HepG2 (cell line): ENCODE results near the gene FAM83G. TPM values are rescaled to one million over a fixed set of nuclear protein-coding genes. Genes with fewer than 3 reads are reported as not detected.

Experiments
- CREM ChIP-seq, 2 experiments: sonication (generic) in 1 of 2; formaldehyde crosslinking in 1 of 2; IDR thresholded peaks; 2 replicates each; pipeline versions ENCODE4 v1.4.0 to v1.6.1; 2016 to 2020; ENCODE audit warnings: antibody characterized with exemption in 1 of 2, mild to moderate bottlenecking in 1 of 2, missing genetic modification reagents in 1 of 2
- EED ChIP-seq: sonication (generic); formaldehyde crosslinking; IDR thresholded peaks from 2 replicates; pipeline ENCODE4 v1.5.0; 2020; ENCODE audit warnings: mild to moderate bottlenecking, missing genetic modification reagents
- HDAC6 ChIP-seq: fragments of 200-600 bp; sonication (generic); IDR thresholded peaks from 2 replicates; pipeline ENCODE4 v1.7.0; 2017; ENCODE audit warnings: mild to moderate bottlenecking, antibody characterized with exemption, low read length, low read depth
- HOXA3 ChIP-seq: sonication (generic); formaldehyde crosslinking; IDR thresholded peaks from 2 replicates; pipeline ENCODE4 v1.5.0; 2020; ENCODE audit warnings: missing genetic modification reagents
- HOXD1 ChIP-seq: sonication (generic); formaldehyde crosslinking; IDR thresholded peaks from 2 replicates; pipeline ENCODE4 v1.5.0; 2020; ENCODE audit warnings: missing genetic modification reagents
- NFE2L2 ChIP-seq: fragments of 150-350 bp; IDR thresholded peaks from 2 replicates; pipeline ENCODE4 v1.6.1; 2014; ENCODE audit warnings: low read length
- PREB ChIP-seq: sonication (generic); formaldehyde crosslinking; IDR thresholded peaks from 2 replicates; pipeline ENCODE4 v1.4.0; 2020; ENCODE audit warnings: missing genetic modification reagents
- RBM22 ChIP-seq: fragments of 200-400 bp; formaldehyde crosslinking; optimal IDR thresholded peaks from 2 replicates; pipeline ENCODE3; 2017; ENCODE audit warnings: mild to moderate bottlenecking, low read length, moderate library complexity
- TSC22D2 ChIP-seq: sonication (generic); formaldehyde crosslinking; IDR thresholded peaks from 2 replicates; pipeline ENCODE4 v1.5.1; 2020; ENCODE audit warnings: missing genetic modification reagents, mild to moderate bottlenecking, borderline replicate concordance
- ZBTB46 ChIP-seq: sonication (generic); formaldehyde crosslinking; IDR thresholded peaks from 2 replicates; pipeline ENCODE4 v1.4.0; 2020; ENCODE audit warnings: mild to moderate bottlenecking, missing genetic modification reagents, borderline replicate concordance
- ZNF160 ChIP-seq: sonication (generic); formaldehyde crosslinking; IDR thresholded peaks from 2 replicates; pipeline ENCODE4 v1.8.0; 2022; ENCODE audit warnings: mild to moderate bottlenecking, inconsistent platforms, missing genetic modification reagents
- ZNF468 ChIP-seq: sonication (generic); formaldehyde crosslinking; IDR thresholded peaks from 2 replicates; pipeline ENCODE4 v1.8.0; 2022; ENCODE audit warnings: mild to moderate bottlenecking, moderate library complexity, missing genetic modification reagents
- ZNF564 ChIP-seq: sonication (generic); formaldehyde crosslinking; IDR thresholded peaks from 2 replicates; pipeline ENCODE4 v1.8.1; 2023; ENCODE audit warnings: mild to moderate bottlenecking, missing genetic modification reagents
- polyA plus RNA-seq, 8 experiments: library from polyadenylated mRNA; depleted of rRNA in 3 of 8; stranded (reverse) in 7 of 8; unstranded in 1 of 8; fragments of >200 nt; fragmentation: Illumina TruSeq in 4 of 8; extraction: Trizol in 4 of 8; gene quantifications; 2 replicates each; pipeline versions ENCODE4 v1.2.1 to v1.2.3, GENCODE V29; 2011 to 2016; ENCODE audit warnings: low read depth in 4 of 8, missing spikeins in 1 of 8, mixed read lengths in 1 of 8; ENCODE audit not compliant: insufficient read depth in 1 of 8
- total RNA-seq, 5 experiments: library from RNA; depleted of rRNA; stranded (reverse); fragments of >200 nt; fragmentation: Illumina TruSeq; extraction: Trizol; gene quantifications; 2 replicates each; pipeline ENCODE4 v1.2.3, GENCODE V29; 2016; ENCODE audit warnings: low read depth in 1 of 5
- TF ChIP-seq, protein P1 (sequence below): sonication (generic); formaldehyde crosslinking; IDR thresholded peaks from 2 replicates; pipeline ENCODE4 v1.4.0; 2020; ENCODE audit warnings: missing genetic modification reagents, borderline replicate concordance
- TF ChIP-seq, protein P2 (sequence below): sonication (generic); formaldehyde crosslinking; IDR thresholded peaks from 2 replicates; pipeline ENCODE4 v1.5.0; 2020; ENCODE audit warnings: missing genetic modification reagents, mild to moderate bottlenecking, borderline replicate concordance
- TF ChIP-seq, protein P3 (sequence below): IDR thresholded peaks from 2 replicates; pipeline ENCODE4 v1.6.1; 2016; ENCODE audit warnings: low read depth
- TF ChIP-seq, protein P4 (sequence below): sonication (generic); formaldehyde crosslinking; IDR thresholded peaks from 2 replicates; pipeline ENCODE4 v1.4.0; 2020; ENCODE audit warnings: mild to moderate bottlenecking, missing genetic modification reagents

FAM83G gene
- total and polyA plus RNA-seq, 2 of the 13 experiments (the other 11 are each of a cell fraction or from before 2014, with no cell fraction given): 13.7 to 18.6 TPM

DNA sequence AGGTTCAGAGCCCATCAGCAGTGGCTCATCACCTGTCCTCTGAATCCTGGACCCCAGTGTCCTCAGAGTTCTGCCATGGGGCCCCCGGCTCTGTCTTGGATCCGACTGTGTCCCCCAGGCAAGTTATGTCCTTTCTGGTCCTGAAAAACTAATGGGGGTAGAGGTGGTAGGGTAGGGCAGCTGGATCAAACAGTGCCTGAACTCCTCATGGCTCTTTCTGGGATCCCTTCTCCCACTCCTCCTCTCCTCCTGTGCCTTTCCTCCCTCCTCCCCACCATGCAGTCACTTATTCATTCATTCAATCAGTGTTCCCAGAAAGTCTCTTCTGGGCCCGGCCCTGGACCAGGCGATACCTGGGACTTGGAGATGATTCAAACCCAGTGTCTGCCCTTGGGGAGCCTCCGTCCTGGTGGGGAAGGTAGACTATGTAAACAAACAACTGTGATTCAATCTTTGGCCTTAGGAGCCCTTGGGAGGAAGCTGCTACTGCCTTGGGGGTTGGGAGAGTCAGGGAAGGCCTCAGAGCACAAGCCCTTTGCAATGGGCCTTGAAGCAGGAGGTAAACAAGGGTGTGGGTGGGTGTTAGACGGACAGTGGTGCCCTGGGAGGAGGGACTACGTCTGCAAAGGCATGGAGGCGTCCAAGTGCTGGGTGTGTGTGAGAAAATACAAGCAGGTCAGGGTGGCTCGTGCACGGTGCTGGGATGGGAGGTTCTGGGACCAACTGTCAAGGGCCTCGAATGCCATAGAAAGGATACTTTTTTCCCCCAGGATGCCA is 6.4 kb upstream of the FAM83G start (continued):
- TF ChIP-seq, protein P1, sequence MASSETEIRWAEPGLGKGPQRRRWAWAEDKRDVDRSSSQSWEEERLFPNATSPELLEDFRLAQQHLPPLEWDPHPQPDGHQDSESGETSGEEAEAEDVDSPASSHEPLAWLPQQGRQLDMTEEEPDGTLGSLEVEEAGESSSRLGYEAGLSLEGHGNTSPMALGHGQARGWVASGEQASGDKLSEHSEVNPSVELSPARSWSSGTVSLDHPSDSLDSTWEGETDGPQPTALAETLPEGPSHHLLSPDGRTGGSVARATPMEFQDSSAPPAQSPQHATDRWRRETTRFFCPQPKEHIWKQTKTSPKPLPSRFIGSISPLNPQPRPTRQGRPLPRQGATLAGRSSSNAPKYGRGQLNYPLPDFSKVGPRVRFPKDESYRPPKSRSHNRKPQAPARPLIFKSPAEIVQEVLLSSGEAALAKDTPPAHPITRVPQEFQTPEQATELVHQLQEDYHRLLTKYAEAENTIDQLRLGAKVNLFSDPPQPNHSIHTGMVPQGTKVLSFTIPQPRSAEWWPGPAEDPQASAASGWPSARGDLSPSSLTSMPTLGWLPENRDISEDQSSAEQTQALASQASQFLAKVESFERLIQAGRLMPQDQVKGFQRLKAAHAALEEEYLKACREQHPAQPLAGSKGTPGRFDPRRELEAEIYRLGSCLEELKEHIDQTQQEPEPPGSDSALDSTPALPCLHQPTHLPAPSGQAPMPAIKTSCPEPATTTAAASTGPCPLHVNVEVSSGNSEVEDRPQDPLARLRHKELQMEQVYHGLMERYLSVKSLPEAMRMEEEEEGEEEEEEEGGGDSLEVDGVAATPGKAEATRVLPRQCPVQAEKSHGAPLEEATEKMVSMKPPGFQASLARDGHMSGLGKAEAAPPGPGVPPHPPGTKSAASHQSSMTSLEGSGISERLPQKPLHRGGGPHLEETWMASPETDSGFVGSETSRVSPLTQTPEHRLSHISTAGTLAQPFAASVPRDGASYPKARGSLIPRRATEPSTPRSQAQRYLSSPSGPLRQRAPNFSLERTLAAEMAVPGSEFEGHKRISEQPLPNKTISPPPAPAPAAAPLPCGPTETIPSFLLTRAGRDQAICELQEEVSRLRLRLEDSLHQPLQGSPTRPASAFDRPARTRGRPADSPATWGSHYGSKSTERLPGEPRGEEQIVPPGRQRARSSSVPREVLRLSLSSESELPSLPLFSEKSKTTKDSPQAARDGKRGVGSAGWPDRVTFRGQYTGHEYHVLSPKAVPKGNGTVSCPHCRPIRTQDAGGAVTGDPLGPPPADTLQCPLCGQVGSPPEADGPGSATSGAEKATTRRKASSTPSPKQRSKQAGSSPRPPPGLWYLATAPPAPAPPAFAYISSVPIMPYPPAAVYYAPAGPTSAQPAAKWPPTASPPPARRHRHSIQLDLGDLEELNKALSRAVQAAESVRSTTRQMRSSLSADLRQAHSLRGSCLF (CRISPR knock-in tag): no peak
- TF ChIP-seq HDAC6 (no peak), NFE2L2 (no peak), TSC22D2 (no peak), ZBTB46 (CRISPR knock-in tag) (no peak), RBM22 (no peak), HOXA3 (CRISPR knock-in tag) (no peak), ZNF468 (CRISPR knock-in tag) (no peak), ZNF564 (CRISPR knock-in tag) (no peak), HOXD1 (CRISPR knock-in tag) (no peak), PREB (no peak), CREM (IDR thresholded peaks at IDR 0.05) (no peak), CREM (CRISPR knock-in tag; IDR thresholded peaks at IDR 0.05) (no peak), ZNF160 (CRISPR knock-in tag) (0 out of 2 replicates have a peak, but pooled peaks have one; percentile 35), EED (CRISPR knock-in tag) (no peak)
- TF ChIP-seq, protein P2, sequence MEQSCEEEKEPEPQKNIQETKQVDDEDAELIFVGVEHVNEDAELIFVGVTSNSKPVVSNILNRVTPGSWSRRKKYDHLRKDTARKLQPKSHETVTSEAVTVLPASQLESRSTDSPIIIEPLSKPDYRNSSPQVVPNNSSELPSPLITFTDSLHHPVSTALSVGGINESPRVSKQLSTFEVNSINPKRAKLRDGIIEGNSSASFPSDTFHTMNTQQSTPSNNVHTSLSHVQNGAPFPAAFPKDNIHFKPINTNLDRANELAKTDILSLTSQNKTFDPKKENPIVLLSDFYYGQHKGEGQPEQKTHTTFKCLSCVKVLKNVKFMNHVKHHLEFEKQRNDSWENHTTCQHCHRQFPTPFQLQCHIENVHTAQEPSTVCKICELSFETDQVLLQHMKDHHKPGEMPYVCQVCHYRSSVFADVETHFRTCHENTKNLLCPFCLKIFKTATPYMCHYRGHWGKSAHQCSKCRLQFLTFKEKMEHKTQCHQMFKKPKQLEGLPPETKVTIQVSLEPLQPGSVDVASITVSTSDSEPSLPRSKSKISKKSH (CRISPR knock-in tag): no peak
- TF ChIP-seq, protein P3, sequence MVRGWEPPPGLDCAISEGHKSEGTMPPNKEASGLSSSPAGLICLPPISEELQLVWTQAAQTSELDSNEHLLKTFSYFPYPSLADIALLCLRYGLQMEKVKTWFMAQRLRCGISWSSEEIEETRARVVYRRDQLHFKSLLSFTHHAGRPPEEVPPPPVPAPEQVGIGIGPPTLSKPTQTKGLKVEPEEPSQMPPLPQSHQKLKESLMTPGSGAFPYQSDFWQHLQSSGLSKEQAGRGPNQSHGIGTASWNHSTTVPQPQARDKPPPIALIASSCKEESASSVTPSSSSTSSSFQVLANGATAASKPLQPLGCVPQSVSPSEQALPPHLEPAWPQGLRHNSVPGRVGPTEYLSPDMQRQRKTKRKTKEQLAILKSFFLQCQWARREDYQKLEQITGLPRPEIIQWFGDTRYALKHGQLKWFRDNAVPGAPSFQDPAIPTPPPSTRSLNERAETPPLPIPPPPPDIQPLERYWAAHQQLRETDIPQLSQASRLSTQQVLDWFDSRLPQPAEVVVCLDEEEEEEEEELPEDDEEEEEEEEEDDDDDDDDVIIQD (CRISPR knock-in tag): no peak
- TF ChIP-seq, protein P4, sequence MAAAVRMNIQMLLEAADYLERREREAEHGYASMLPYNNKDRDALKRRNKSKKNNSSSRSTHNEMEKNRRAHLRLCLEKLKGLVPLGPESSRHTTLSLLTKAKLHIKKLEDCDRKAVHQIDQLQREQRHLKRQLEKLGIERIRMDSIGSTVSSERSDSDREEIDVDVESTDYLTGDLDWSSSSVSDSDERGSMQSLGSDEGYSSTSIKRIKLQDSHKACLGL (CRISPR knock-in tag): no peak
